A549 (cell line): ENCODE measurements around the gene H1-8. TPM values are rescaled to one million over a fixed set of nuclear protein-coding genes. Genes with fewer than 3 reads are reported as not detected.

Experiments
- ATAC-seq, 2 experiments: fragments of 200-7000 bp in 1 of 2; fragments of >200 bp in 1 of 2; cut with Nextera tagmentation in 1 of 2; cut with Tn5 transposase in 1 of 2; 3 replicates each; pipeline versions ENCODE4 v1.8.0 to v1.9.1; 2018 to 2020; ENCODE audit warnings: mild to moderate bottlenecking in 1 of 2, moderate library complexity in 1 of 2
- CTCF ChIA-PET: fragments of 300-600 bp; sonication (Branson Sonifier 250); formaldehyde crosslinking; extraction: SDS; loops from one replicate; lab custom pipeline; 2021; ENCODE audit warnings: antibody characterized with exemption, inconsistent platforms; lab: Yijun Ruan, JAX
- POLR2A ChIA-PET: fragments of 350-600 bp; formaldehyde crosslinking; extraction: SDS; loops from one replicate; lab custom pipeline; 2021; ENCODE audit warnings: antibody characterized with exemption, inconsistent platforms; lab: Yijun Ruan, JAX
- DNase-seq, 2 experiments: peaks; one replicate each; pipeline versions ENCODE4 v3.0.0 to v3.0.0-alpha.2; 2011 to 2016; ENCODE audit warnings: low read depth in 1 of 2, low spot score in 1 of 2
- FAIRE-seq: peaks from 2 replicates; lab custom pipeline; 2011; peaks lifted over from hg19 to GRCh38; lab: Jason Lieb, UNC
- H3K27ac ChIP-seq, 2 experiments: fragments of >200 bp; sonication (Bioruptor Twin); formaldehyde crosslinking; 3 replicates each; pipeline ENCODE4 v1.5.1; 2016 to 2017
- H3K4me1 ChIP-seq: fragments of >200 bp; sonication (Bioruptor Twin); formaldehyde crosslinking; 3 replicates; pipeline ENCODE4 v1.6.1; 2016
- H3K4me2 ChIP-seq: fragments of >200 bp; sonication (Bioruptor Twin); formaldehyde crosslinking; 3 replicates; pipeline ENCODE4 v1.6.1; 2016
- H3K4me3 ChIP-seq: fragments of >200 bp; sonication (Bioruptor Twin); formaldehyde crosslinking; 3 replicates; pipeline ENCODE4 v1.5.1; 2016
- H3K9me3 ChIP-seq: fragments of >200 bp; sonication (Bioruptor Twin); formaldehyde crosslinking; 3 replicates; pipeline ENCODE4 v1.6.1; 2016
- BHLHE40 ChIP-seq: IDR thresholded peaks from 2 replicates; pipeline ENCODE4 v1.6.1; 2012; ENCODE audit warnings: low read depth, low read length, inconsistent platforms
- CBX2 ChIP-seq: fragments of 200-600 bp; sonication (generic); IDR thresholded peaks from 2 replicates; pipeline ENCODE4 v1.6.1; 2016; ENCODE audit warnings: low read depth, mild to moderate bottlenecking, borderline replicate concordance
- CBX8 ChIP-seq: fragments of 200-600 bp; sonication (generic); IDR thresholded peaks from 2 replicates; pipeline ENCODE4 v1.6.1; 2016
- CEBPB ChIP-seq, 2 experiments: fragments of >200 bp in 1 of 2; sonication (Bioruptor Twin) in 1 of 2; formaldehyde crosslinking in 1 of 2; IDR thresholded peaks; 2 replicates each; pipeline ENCODE4 v1.6.1; 2012 to 2016
- CHD4 ChIP-seq: fragments of 200-600 bp; sonication (generic); IDR thresholded peaks from 2 replicates; pipeline ENCODE4 v1.6.1; 2016; ENCODE audit warnings: antibody characterized with exemption, mild to moderate bottlenecking, borderline replicate concordance
- FOSB ChIP-seq: fragments of 250-450 bp; sonication (Bioruptor Pico); IDR thresholded peaks from 2 replicates; pipeline ENCODE4 v1.5.0; 2020; ENCODE audit warnings: mild to moderate bottlenecking, moderate library complexity
- FOXS1 ChIP-seq: fragments of 250-450 bp; sonication (Bioruptor Pico); IDR thresholded peaks from 2 replicates; pipeline ENCODE4 v1.5.0; 2020; ENCODE audit warnings: mild to moderate bottlenecking, moderate library complexity
- GATA3 ChIP-seq: IDR thresholded peaks from 2 replicates; pipeline ENCODE4 v1.6.1; 2012; ENCODE audit warnings: borderline replicate concordance
- HEYL ChIP-seq: fragments of 250-450 bp; sonication (Bioruptor Pico); IDR thresholded peaks from 2 replicates; pipeline ENCODE4 v1.8.0; 2021; ENCODE audit warnings: mild to moderate bottlenecking, moderate library complexity
- HOXA7 ChIP-seq: fragments of 250-450 bp; sonication (Bioruptor Pico); IDR thresholded peaks from 2 replicates; pipeline ENCODE4 v1.5.0; 2020; ENCODE audit warnings: mild to moderate bottlenecking, moderate library complexity
- HOXB5 ChIP-seq: fragments of 250-450 bp; sonication (Bioruptor Pico); IDR thresholded peaks from 2 replicates; pipeline ENCODE4 v1.5.0; 2020; ENCODE audit warnings: mild to moderate bottlenecking, moderate library complexity
- KDM1A ChIP-seq: fragments of 200-600 bp; sonication (generic); IDR thresholded peaks from 2 replicates; pipeline ENCODE4 v1.6.1; 2016; ENCODE audit warnings: low read depth, mild to moderate bottlenecking
- KDM5A ChIP-seq: fragments of 200-600 bp; sonication (generic); IDR thresholded peaks from 2 replicates; pipeline ENCODE4 v1.6.1; 2016; ENCODE audit warnings: antibody characterized with exemption, mild to moderate bottlenecking
- MAFK ChIP-seq: fragments of 450-650 bp; IDR thresholded peaks from 2 replicates; pipeline ENCODE4 v1.6.1; 2014; ENCODE audit not compliant: partially characterized antibody
- MYC ChIP-seq: IDR thresholded peaks from 2 replicates; pipeline ENCODE4 v1.6.1; 2012; ENCODE audit warnings: mild to moderate bottlenecking, inconsistent platforms, low read length, improper control_type of control experiment, borderline replicate concordance
- NR3C1 ChIP-seq: fragments of >200 bp; sonication (Bioruptor Twin); formaldehyde crosslinking; IDR thresholded peaks from 3 replicates; pipeline ENCODE4 v1.6.1; 2017
- POLR2AphosphoS2 ChIP-seq: conservative IDR thresholded peaks from 2 replicates; pipeline ENCODE4 v1.6.1; 2012; ENCODE audit warnings: low read length, improper control_type of control experiment, inconsistent platforms
- RAD21 ChIP-seq, 2 experiments: fragments of >200 bp in 1 of 2; sonication (Bioruptor Twin) in 1 of 2; formaldehyde crosslinking in 1 of 2; IDR thresholded peaks in 1 of 2; conservative IDR thresholded peaks in 1 of 2; 2 replicates in 1 of 2; 3 replicates in 1 of 2; pipeline ENCODE4 v1.6.1; 2012 to 2018; ENCODE audit warnings: inconsistent platforms in 1 of 2
- RFX5 ChIP-seq: fragments of 450-650 bp; IDR thresholded peaks from 2 replicates; pipeline ENCODE4 v1.7.1; 2014; ENCODE audit warnings: antibody characterized with exemption, mild to moderate bottlenecking, moderate library complexity
- RNF2 ChIP-seq: fragments of 200-600 bp; sonication (generic); IDR thresholded peaks from 2 replicates; pipeline ENCODE4 v1.6.1; 2016; ENCODE audit warnings: low read depth, mild to moderate bottlenecking, antibody characterized with exemption, moderate library complexity, borderline replicate concordance
- TP53 ChIP-seq: fragments of 250-450 bp; sonication (Bioruptor Pico); IDR thresholded peaks from 2 replicates; pipeline ENCODE4 v1.5.0; 2021; ENCODE audit warnings: mild to moderate bottlenecking, moderate library complexity
- ZC3H11A ChIP-seq: fragments of 450-650 bp; IDR thresholded peaks from 2 replicates; pipeline ENCODE4 v1.6.1; 2014; ENCODE audit warnings: antibody characterized with exemption, mild to moderate bottlenecking
- ZFP36 ChIP-seq: fragments of 450-650 bp; IDR thresholded peaks from 2 replicates; pipeline ENCODE4 v1.6.1; 2014; ENCODE audit warnings: borderline replicate concordance; ENCODE audit not compliant: partially characterized antibody
- WGBS: methylation state at CpG from one replicate; pipeline ENCODE4 v1.1.6; 2017; ENCODE audit errors: missing lambda C conversion rate; 5-methylcytosine and 5-hydroxymethylcytosine counted together
- polyA plus RNA-seq, 4 experiments: library from polyadenylated mRNA; depleted of rRNA in 3 of 4; stranded (reverse); fragments of >200 nt; fragmentation: RNase III in 1 of 4; extraction: RNeasy Plus Mini Kit Qiagen cat#74134 plus additional on column Dnase treatment in 1 of 4; gene quantifications; 2 replicates in 3 of 4; 3 replicates in 1 of 4; pipeline ENCODE4 v1.2.3, GENCODE V29; 2011 to 2017
- TF ChIP-seq, protein P1 (sequence below): IDR thresholded peaks from 2 replicates; pipeline ENCODE4 v1.6.1; 2012

H1-8 gene
- polyA plus RNA-seq, 2 of the 4 experiments (the other 2 are of a cell fraction): not detected

DNA sequence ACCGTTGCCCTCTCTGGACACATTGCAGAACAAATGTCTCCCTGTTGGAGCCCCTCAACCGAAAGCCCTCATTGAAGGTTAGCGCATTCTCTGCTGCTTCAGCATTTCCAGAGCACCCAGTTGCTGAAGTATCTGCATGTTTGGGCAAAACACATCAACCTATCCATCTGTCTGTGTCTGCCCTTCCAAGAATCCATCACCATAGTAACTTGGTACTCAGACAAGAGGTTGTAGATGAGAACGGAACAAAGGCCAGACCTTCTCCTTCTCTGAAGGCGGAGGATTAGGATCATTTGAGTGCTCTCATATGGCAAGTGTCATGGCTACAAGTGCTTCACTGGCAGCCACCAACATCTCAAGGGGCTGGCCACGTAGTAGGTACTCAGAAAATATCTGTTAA is 37.6 kb upstream of the H1-8 start (continued):
- TF ChIP-seq BHLHE40 (no peak), CEBPB (IDR thresholded peaks at IDR 0.05) (no peak)

DNA sequence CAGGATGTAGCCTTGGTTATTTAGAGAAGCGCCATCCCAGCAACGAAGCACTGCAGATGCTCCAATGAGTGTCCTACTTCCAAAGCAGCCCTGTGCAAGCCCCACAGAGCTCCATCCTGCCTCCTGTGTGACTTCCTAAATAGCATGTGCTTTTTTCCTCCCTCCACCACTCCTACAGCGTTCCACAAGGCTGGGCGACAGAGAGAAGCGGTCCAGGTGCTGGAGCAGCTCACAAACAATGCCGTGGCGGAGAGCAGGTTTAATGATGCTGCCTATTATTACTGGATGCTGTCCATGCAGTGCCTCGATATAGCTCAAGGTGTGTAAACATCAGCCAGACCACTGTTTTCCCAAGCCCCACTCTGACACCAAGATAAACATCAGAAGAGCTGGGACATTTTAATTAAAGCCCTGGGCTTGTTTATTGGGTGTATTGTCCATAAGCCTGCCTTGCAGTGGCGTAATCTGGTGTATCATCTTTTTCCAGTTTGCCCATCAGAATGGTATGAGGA is 36.7 kb upstream of the H1-8 start:
- Histone ChIP-seq H3K9me3 (no peaks in the 10 kb centered on the region), H3K4me3 (no peak overlapping the region), H3K4me1 (no peaks in the 10 kb centered on the region), H3K27ac (no peak overlapping the region), H3K4me2 (no peak overlapping the region)
- POLR2A ChIA-PET: no interaction called here
- DNase-seq (no peak), FAIRE-seq (no peak), ATAC-seq (no peak)
- WGBS: 91% methylated on average over 9 of the region's 9 CpGs
- TF ChIP-seq RNF2 (no peak), CBX2 (no peak), HOXB5 (CRISPR knock-in tag) (no peak), MAFK (no peak), NR3C1 (no peak), CEBPB (IDR thresholded peaks at IDR 0.05) (no peak), KDM1A (no peak), CHD4 (no peak), CBX8 (no peak), KDM5A (no peak), RFX5 (no peak)
- CTCF ChIA-PET: interaction anchor here (0.7 kb wide), 1 partner anchor 52 kb away, joined by 3 read pairs; no protein-coding TSS in a partner anchor

DNA sequence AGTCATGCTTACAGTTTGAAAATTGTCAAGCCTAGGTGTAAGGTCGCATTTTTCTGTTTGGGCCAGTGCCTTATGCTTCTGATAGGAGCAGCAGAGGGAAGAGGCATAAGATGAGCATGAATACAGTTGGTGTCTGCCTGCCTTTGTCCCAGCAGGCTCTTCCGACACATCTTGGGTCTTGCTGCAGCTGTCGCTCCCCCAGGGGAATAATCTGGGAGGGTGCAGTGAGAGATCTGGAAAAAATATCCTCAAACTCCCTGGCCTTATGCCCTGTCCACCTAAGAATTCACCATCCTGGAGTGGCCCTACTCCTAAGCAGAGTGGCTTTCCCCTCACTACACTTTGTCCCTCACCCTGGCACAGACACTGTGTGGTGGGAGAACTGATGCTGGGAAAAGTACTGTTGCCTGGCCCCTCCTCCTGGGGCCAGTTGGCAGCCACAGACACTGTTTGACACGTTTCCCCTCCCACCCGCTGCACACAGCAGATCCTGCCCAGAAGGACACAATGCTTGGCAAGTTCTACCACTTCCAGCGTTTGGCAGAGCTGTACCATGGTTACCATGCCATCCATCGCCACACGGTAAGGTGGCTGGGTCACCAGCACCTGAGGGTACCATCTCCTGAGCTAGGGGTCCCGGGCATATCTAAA is 35.7 kb upstream of the H1-8 start:
- H3K9me3 ChIP-seq: no peaks in the 10 kb centered on the region
- TF ChIP-seq NR3C1: no peak
- no peak for TF ChIP-seq FOSB
- TF ChIP-seq RAD21 (conservative IDR thresholded peaks at IDR 0.05 in 1 of 2, IDR thresholded peaks at IDR 0.05 in 1 of 2): no peak
- TF ChIP-seq, protein P1, sequence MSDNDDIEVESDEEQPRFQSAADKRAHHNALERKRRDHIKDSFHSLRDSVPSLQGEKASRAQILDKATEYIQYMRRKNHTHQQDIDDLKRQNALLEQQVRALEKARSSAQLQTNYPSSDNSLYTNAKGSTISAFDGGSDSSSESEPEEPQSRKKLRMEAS: no peak
- TF ChIP-seq ZFP36: no peak
- TF ChIP-seq HEYL: no peak
- no peak for TF ChIP-seq BHLHE40
- no peak overlapping the region for H3K4me2 ChIP-seq
- POLR2A ChIA-PET: no interaction called here
- H3K4me1 ChIP-seq: no peaks in the 10 kb centered on the region
- H3K27ac ChIP-seq: no peak overlapping the region
- H3K4me3 ChIP-seq: no peak overlapping the region
- DNase-seq: no peak
- no peak for FAIRE-seq
- ATAC-seq: no peak
- CTCF ChIA-PET: no interaction called here
- WGBS: 86% methylated on average over 8 of the region's 9 CpGs

DNA sequence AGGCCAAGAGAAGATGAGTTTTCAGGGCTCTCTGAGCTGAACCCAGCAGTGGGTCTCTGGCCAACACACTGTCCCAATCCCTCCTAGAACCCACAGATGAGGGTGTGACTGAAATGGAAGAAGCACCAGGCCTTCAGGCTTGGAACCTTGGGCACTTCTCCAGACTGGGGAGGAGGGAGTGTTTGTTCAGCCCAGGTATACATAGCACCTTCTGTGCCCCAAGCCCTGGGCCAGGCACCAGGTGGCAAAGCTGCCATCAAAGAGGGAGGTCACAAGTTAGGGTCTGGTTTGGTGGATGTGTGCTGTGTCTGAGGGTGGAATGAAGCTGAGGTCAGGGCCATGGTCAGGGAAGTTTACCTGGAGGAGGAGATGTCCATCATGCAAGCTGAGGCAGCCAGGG is 30.4 kb upstream of the H1-8 start:
- H3K4me3 ChIP-seq: no peak overlapping the region
- ChIA-PET CTCF (no interaction called here), POLR2A (no interaction called here)
- ATAC-seq (no peak), DNase-seq (no peak), FAIRE-seq (no peak)
- no peak overlapping the region for H3K4me2 ChIP-seq
- H3K27ac ChIP-seq: no peak overlapping the region
- no peaks in the 10 kb centered on the region for H3K4me1 ChIP-seq
- no peaks in the 10 kb centered on the region for H3K9me3 ChIP-seq
- TF ChIP-seq TP53 (CRISPR knock-in tag): no peak
- TF ChIP-seq KDM1A: no peak
- TF ChIP-seq GATA3: no peak
- no peak for TF ChIP-seq POLR2AphosphoS2
- TF ChIP-seq ZC3H11A: no peak
- no peak for TF ChIP-seq FOXS1 (CRISPR knock-in tag)
- TF ChIP-seq MYC: no peak
- TF ChIP-seq HOXA7 (CRISPR knock-in tag): no peak
